Measurements from ENCODE around the gene NUTF2. TPM values are rescaled to one million over a fixed set of nuclear protein-coding genes. Genes with fewer than 3 reads are reported as not detected.

NUTF2 gene
- total RNA-seq, 1 experiment from 2014 or later = 200 TPM

DNA sequence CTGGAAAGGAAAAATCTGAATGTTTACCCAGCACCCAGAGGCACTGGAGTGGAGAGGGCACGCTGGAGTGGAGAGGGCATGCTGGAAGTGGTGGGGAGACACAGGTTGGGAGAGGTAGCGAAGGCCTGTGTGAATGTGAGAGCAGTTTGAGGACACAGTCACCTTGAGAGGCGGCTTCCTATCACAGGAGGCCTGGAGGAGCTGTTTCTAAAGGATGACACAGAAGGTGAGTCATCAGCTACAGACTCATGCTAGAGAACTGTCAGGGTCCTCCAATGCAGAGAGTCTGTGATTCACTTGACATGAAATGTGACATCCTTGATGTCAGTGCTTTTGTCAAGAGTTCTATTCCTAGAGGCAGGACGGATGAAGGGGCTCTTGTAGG lies 71.1 kb downstream of the NUTF2 start:
- Mint-ChIP-seq H3K4me3 (no peak overlapping the region), H3K27me3 (ENCODE audit: low read depth) (no peaks in the 10 kb centered on the region; the same call in 1 of the 2 replicates), H3K9me3 (no peaks in the 10 kb centered on the region), H3K36me3 (no peaks in the 10 kb centered on the region; the same call in 1 of the 2 replicates), H3K27ac (no peak overlapping the region), H3K4me1 (peaks cover 45% of the 10 kb centered on the region)
- CTCF ChIA-PET = interaction anchor here (1.0 kb wide), 1 partner anchor 8 kb away, joined by 3 read pairs; no protein-coding TSS in a partner anchor
- ATAC-seq (no peak), DNase-seq (ENCODE audit: low spot score) (no peak)
- TF ChIP-seq, protein P1, sequence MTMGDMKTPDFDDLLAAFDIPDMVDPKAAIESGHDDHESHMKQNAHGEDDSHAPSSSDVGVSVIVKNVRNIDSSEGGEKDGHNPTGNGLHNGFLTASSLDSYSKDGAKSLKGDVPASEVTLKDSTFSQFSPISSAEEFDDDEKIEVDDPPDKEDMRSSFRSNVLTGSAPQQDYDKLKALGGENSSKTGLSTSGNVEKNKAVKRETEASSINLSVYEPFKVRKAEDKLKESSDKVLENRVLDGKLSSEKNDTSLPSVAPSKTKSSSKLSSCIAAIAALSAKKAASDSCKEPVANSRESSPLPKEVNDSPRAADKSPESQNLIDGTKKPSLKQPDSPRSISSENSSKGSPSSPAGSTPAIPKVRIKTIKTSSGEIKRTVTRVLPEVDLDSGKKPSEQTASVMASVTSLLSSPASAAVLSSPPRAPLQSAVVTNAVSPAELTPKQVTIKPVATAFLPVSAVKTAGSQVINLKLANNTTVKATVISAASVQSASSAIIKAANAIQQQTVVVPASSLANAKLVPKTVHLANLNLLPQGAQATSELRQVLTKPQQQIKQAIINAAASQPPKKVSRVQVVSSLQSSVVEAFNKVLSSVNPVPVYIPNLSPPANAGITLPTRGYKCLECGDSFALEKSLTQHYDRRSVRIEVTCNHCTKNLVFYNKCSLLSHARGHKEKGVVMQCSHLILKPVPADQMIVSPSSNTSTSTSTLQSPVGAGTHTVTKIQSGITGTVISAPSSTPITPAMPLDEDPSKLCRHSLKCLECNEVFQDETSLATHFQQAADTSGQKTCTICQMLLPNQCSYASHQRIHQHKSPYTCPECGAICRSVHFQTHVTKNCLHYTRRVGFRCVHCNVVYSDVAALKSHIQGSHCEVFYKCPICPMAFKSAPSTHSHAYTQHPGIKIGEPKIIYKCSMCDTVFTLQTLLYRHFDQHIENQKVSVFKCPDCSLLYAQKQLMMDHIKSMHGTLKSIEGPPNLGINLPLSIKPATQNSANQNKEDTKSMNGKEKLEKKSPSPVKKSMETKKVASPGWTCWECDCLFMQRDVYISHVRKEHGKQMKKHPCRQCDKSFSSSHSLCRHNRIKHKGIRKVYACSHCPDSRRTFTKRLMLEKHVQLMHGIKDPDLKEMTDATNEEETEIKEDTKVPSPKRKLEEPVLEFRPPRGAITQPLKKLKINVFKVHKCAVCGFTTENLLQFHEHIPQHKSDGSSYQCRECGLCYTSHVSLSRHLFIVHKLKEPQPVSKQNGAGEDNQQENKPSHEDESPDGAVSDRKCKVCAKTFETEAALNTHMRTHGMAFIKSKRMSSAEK (CRISPR knock-in tag; IDR thresholded peaks at IDR 0.05; ENCODE audit: borderline replicate concordance) = no peak
- TF ChIP-seq NR3C1 (CRISPR knock-in tag; conservative IDR thresholded peaks at IDR 0.05; ENCODE audit: low read depth) (no peak), NR2C2 (CRISPR knock-in tag; IDR thresholded peaks at IDR 0.05) (no peak), ZBTB21 (CRISPR knock-in tag; IDR thresholded peaks at IDR 0.05; ENCODE audit: borderline replicate concordance) (no peak), NR1H2 (CRISPR knock-in tag; IDR thresholded peaks at IDR 0.05) (no peak), KAT7 (CRISPR knock-in tag; IDR thresholded peaks at IDR 0.05; ENCODE audit: borderline replicate concordance) (no peak), ZNF423 (CRISPR knock-in tag; IDR thresholded peaks at IDR 0.05) (no peak), ZNF416 (CRISPR knock-in tag; IDR thresholded peaks at IDR 0.05) (no peak), ZNF396 (CRISPR knock-in tag; IDR thresholded peaks at IDR 0.05; ENCODE audit: borderline replicate concordance) (no peak), GTF2I (CRISPR knock-in tag; conservative IDR thresholded peaks at IDR 0.05) (no peak), NFE2L1 (CRISPR knock-in tag; IDR thresholded peaks at IDR 0.05) (no peak), JAZF1 (CRISPR knock-in tag; IDR thresholded peaks at IDR 0.05) (no peak), ZNF263 (CRISPR knock-in tag; IDR thresholded peaks at IDR 0.05; ENCODE audit: low read depth) (no peak)
- TF ChIP-seq, protein P2, sequence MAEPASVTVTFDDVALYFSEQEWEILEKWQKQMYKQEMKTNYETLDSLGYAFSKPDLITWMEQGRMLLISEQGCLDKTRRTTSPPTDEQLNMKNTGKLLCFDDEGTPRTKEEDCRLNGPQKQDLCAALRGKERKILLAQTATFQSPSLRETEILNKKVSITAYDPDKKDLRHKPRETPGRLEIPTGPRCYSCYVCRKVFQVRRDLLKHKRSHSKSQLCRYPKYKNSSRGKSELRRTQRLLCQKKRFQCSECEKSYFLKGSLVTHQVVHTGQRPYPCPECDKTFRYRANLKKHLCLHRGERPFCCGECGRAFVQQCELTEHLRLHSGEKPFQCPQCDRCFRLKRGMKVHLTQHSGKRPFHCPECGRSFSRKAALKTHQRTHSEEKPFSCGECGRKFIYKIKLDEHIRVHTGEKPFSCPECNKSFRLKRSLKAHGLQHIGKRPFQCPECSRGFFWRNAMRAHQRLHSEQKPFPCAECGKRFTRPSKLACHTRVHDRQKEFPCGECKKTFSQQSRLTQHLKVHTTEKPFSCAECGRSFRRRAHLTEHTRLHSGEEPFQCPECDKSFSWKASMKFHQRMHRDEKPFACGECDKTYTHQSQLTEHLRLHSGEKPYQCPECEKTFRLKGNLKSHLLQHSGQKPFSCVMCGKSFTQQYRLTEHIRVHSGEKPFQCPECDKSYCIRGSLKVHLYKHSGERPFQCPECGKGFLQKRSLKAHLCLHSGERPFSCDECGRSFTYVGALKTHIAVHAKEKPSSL (CRISPR knock-in tag; conservative IDR thresholded peaks at IDR 0.05) = no peak
- TF ChIP-seq, protein P3, sequence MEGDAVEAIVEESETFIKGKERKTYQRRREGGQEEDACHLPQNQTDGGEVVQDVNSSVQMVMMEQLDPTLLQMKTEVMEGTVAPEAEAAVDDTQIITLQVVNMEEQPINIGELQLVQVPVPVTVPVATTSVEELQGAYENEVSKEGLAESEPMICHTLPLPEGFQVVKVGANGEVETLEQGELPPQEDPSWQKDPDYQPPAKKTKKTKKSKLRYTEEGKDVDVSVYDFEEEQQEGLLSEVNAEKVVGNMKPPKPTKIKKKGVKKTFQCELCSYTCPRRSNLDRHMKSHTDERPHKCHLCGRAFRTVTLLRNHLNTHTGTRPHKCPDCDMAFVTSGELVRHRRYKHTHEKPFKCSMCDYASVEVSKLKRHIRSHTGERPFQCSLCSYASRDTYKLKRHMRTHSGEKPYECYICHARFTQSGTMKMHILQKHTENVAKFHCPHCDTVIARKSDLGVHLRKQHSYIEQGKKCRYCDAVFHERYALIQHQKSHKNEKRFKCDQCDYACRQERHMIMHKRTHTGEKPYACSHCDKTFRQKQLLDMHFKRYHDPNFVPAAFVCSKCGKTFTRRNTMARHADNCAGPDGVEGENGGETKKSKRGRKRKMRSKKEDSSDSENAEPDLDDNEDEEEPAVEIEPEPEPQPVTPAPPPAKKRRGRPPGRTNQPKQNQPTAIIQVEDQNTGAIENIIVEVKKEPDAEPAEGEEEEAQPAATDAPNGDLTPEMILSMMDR (IDR thresholded peaks at IDR 0.05) = no peak
- TF ChIP-seq, protein P4, sequence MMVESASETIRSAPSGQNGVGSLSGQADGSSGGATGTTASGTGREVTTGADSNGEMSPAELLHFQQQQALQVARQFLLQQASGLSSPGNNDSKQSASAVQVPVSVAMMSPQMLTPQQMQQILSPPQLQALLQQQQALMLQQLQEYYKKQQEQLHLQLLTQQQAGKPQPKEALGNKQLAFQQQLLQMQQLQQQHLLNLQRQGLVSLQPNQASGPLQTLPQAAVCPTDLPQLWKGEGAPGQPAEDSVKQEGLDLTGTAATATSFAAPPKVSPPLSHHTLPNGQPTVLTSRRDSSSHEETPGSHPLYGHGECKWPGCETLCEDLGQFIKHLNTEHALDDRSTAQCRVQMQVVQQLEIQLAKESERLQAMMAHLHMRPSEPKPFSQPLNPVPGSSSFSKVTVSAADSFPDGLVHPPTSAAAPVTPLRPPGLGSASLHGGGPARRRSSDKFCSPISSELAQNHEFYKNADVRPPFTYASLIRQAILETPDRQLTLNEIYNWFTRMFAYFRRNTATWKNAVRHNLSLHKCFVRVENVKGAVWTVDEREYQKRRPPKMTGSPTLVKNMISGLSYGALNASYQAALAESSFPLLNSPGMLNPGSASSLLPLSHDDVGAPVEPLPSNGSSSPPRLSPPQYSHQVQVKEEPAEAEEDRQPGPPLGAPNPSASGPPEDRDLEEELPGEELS (CRISPR knock-in tag; IDR thresholded peaks at IDR 0.05) = no peak
- TF ChIP-seq, protein P5, sequence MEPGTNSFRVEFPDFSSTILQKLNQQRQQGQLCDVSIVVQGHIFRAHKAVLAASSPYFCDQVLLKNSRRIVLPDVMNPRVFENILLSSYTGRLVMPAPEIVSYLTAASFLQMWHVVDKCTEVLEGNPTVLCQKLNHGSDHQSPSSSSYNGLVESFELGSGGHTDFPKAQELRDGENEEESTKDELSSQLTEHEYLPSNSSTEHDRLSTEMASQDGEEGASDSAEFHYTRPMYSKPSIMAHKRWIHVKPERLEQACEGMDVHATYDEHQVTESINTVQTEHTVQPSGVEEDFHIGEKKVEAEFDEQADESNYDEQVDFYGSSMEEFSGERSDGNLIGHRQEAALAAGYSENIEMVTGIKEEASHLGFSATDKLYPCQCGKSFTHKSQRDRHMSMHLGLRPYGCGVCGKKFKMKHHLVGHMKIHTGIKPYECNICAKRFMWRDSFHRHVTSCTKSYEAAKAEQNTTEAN (CRISPR knock-in tag; IDR thresholded peaks at IDR 0.05) = no peak
- POLR2A ChIA-PET = no interaction called here

All from WTC11 (cell line).